ENCODE results near the gene SNCG.
"Not testable (repeated sequence)": the region's sequence is repeated elsewhere in the genome, so short reads cannot be mapped to it uniquely, and the experiment has no call there.

Gene SNCG

GRCh38 chr10:86958116-86958900 lies at the start of gene SNCG:
Gene SNCG (plus strand): TSS chr10:86958599. CDS start chr10:86958698, 99 bp downstream.
- no peak for DNase-seq

- no peak for DNase-seq
These were observed 43.7 kb upstream of the SNCG start for GRCh38 chr10:86914734-86915133.

GRCh38 chr10:86918022-86918471 lies 40.4 kb upstream of the SNCG start:
- no peak for DNase-seq

DNA sequence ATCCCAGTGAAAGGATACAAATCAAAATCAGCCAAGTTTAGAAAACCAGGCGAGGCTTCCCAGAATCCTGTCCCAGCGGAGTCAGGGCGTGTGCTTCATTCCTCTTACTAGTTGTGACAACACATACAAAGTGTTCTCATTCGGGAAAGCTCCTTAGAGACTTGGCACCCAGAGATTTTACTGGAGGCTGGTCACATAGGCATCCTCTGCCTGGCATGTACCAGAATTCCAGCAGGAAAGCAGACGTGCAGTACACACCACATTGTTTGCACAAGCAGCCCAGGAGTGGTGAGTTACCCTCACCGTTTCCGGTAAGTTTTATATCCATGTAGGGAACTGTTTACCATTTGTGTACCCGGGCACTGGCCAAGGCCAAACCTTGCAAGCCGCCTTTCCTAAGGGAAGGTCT lies 35.8 kb upstream of the SNCG start:
- no peak for DNase-seq

DNA sequence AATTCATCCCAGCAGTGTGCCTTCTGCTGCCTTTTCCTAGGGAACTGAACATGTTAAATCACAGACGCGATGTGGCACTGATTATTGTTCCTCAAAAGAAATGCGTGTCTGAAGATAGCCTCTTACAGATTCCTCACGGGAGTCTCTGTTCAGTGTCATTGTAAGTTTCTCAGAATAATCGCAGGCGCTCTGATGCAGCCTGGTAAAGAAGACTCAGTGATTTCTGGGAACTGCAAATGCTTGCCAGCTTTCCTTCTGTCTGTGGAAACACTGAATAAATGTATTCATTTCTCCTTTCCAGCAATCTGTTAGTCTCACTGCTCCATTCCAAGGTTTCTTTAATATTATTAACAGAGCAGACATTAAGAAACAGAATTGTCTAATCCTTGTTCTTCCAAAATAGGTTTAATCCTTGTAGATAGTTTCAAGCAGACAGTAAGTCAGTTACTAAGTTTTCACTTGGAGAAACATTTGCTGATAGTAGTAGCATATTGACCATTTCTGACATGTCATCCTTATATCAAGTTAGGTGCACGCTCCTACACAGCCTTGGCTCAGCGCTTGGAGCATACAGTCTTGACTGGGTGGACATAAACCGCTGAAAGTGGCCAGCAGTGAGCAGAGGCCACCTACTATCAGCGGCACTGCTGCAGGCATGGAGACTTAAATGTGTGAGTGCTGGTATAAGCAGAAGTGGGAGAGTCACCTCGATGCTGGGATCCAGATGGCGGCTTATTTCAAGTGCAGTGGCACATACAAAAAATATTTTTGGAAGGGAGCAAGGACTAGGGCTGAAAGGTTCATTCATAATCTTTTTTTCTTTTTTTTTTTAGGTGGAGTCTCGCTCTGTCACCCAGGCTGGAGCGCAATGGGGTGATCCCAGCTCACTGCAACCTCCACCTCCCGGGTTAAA lies 28.7 kb upstream of the SNCG start:
- no peak for DNase-seq

- DNase-seq: no peak
These were observed 26.5 kb upstream of the SNCG start for GRCh38 chr10:86931872-86932271.

GRCh38 chr10:86932674-86933073 lies 25.7 kb upstream of the SNCG start:
- DNase-seq: no peak

DNA sequence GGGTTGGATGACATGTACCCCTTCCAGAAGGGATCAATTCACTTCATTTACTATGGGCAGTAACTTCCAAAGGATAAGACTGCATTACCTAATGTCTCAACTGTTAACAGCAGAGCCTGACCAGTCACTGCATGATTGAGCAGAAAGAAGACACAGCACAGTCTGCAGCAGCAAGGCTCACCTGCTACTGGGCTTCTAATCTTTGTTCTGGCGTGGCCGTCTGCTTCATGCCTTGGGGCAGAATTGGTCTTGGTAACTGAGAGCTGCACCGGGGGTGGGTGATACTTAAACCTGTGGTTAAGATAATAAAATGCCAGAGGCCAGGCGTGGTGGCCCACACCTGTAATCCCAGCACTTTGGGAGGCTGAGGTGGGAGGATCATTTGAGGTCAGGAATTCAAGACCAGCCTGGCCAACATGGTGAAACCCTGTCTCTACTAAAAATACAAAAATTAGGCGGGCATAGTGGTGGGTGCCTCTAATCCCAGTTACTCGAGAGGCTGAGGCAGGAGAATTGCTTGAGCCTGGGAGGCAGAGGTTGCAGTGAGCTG lies 24.2 kb upstream of the SNCG start:
- not testable (repeated sequence) for DNase-seq

- DNase-seq: no peak
These were observed 21.5 kb upstream of the SNCG start for GRCh38 chr10:86936661-86937501.

GRCh38 chr10:86937502-86938154 lies 20.8 kb upstream of the SNCG start:
- no peak for DNase-seq

GRCh38 chr10:86938260-86938659 lies 20.1 kb upstream of the SNCG start:
- DNase-seq: no peak

DNA sequence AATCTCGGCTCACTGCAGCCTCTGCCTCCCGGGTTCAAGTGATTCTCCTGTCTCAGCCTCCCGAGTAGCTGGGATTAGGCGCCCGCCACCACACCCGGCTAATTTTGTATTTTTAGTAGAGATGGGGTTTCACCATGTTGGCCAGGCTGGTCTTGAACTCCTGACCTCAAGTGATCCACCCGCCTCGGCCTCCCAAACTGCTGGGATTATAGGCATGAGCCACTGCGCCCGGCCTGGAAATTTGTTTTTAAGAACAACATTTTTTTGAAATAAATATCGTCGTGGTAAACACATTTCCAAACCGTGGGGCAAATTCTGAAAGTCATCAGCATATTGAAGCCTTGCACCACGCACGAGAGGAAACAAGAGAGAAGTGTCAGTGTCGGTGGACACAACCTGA lies 18.3 kb upstream of the SNCG start:
- DNase-seq: not testable (repeated sequence)

- no peak for DNase-seq
These were observed 17.7 kb upstream of the SNCG start for GRCh38 chr10:86940677-86941076.

DNA sequence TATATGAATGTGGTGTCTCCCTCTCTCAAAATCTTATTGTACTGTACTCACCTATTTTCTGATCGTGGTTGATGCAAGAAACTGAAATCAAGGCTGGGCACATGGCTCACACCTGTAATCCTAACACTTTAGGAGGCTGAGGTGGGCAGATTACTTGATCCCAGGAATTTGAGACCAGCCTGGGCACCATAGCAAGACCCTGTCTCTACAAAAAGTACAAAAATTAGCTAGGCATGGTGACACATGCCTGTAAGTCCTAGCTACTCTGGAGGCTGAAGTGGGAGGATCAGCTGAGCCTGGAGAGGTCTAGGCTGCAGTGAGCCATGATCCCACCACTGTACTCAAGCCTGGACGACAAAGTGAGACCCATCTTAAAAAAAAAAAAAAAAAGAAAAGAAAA lies 17.0 kb upstream of the SNCG start:
- no peak for DNase-seq

- DNase-seq: no peak
These were observed 16.4 kb upstream of the SNCG start for GRCh38 chr10:86941991-86942421.

GRCh38 chr10:86942441-86943315 lies 15.7 kb upstream of the SNCG start:
- DNase-seq: no peak

- no peak for DNase-seq
These were observed 14.9 kb upstream of the SNCG start for GRCh38 chr10:86943316-86944030.

GRCh38 chr10:86944031-86944419 lies 14.4 kb upstream of the SNCG start:
- DNase-seq: no peak

GRCh38 chr10:86944471-86944870 lies 13.9 kb upstream of the SNCG start:
- no peak for DNase-seq

DNA sequence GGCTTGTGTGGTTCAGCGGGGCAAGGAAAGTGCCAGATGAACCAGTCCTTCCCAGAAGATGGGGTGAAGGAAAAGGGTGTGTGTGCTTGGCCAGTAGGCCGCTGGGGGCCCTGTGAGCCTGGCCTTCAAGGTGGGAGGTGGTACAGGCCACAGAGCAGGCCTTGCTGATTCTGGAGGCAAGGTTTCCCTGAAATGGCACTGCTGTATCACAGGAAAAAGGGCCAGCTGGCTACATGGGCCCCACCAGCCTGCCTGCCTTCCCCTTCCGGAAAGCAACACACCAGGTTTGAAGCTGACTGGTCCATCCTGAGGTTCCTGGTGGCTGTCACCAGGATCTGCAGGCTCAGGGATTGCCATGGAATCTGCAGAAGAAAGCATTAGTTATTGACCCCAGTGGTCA lies 13.5 kb upstream of the SNCG start:
- DNase-seq: no peak
